SK-N-SH treated with all-trans-retinoic acid at 6 μM for 48 hours (cell line): ENCODE measurements around the gene SVOP.

ENCODE experiments used
- ATAC-seq: fragments of 200-7000 bp; cut with Tn5 transposase; 3 replicates; pipeline ENCODE4 v1.9.1; 2020; ENCODE audit warnings: mild to moderate bottlenecking, moderate library complexity
- ARNTL ChIP-seq: fragments of 450-650 bp; formaldehyde crosslinking; IDR thresholded peaks from 2 replicates; pipeline ENCODE4 v1.5.0; 2020; ENCODE audit warnings: low read depth, mild to moderate bottlenecking, moderate library complexity, borderline replicate concordance
- BACH2 ChIP-seq: fragments of 250-450 bp; sonication (Bioruptor Pico); IDR thresholded peaks from 2 replicates; pipeline ENCODE4 v1.9.0; 2021; ENCODE audit warnings: mild to moderate bottlenecking, borderline replicate concordance
- CSDC2 ChIP-seq: fragments of 250-450 bp; sonication (Bioruptor Pico); IDR thresholded peaks from 2 replicates; pipeline ENCODE4 v1.5.0; 2020; ENCODE audit warnings: mild to moderate bottlenecking, moderate library complexity
- CSRNP3 ChIP-seq: fragments of 250-450 bp; sonication (Bioruptor Pico); IDR thresholded peaks from 2 replicates; pipeline ENCODE4 v1.5.1; 2021; ENCODE audit warnings: mild to moderate bottlenecking, moderate library complexity
- ESRRG ChIP-seq: fragments of 250-450 bp; sonication (Bioruptor Pico); IDR thresholded peaks from 2 replicates; pipeline ENCODE4 v1.6.1; 2021; ENCODE audit warnings: mild to moderate bottlenecking
- GLIS3 ChIP-seq: fragments of 250-450 bp; sonication (Bioruptor Pico); IDR thresholded peaks from 2 replicates; pipeline ENCODE4 v1.5.0; 2020; ENCODE audit warnings: mild to moderate bottlenecking, moderate library complexity
- ISL1 ChIP-seq: fragments of 250-450 bp; sonication (Bioruptor Pico); IDR thresholded peaks from 2 replicates; pipeline ENCODE4 v2.1.2; 2022; ENCODE audit warnings: mild to moderate bottlenecking, moderate library complexity
- PATZ1 ChIP-seq: fragments of 250-450 bp; sonication (Bioruptor Pico); IDR thresholded peaks from 2 replicates; pipeline ENCODE4 v1.8.0; 2020; ENCODE audit warnings: mild to moderate bottlenecking, moderate library complexity, borderline replicate concordance
- POU6F1 ChIP-seq: fragments of 250-450 bp; sonication (Bioruptor Pico); IDR thresholded peaks from 2 replicates; pipeline ENCODE4 v1.8.0; 2021; ENCODE audit warnings: low read depth, mild to moderate bottlenecking, moderate library complexity, borderline replicate concordance
- PPARA ChIP-seq: fragments of 250-450 bp; sonication (Bioruptor Pico); IDR thresholded peaks from 2 replicates; pipeline ENCODE4 v1.5.0; 2020; ENCODE audit warnings: mild to moderate bottlenecking, borderline replicate concordance
- RARB ChIP-seq: fragments of 250-450 bp; sonication (Bioruptor Pico); IDR thresholded peaks from 2 replicates; pipeline ENCODE4 v1.8.0; 2021; ENCODE audit warnings: mild to moderate bottlenecking, moderate library complexity
- SNAI2 ChIP-seq: fragments of 250-450 bp; sonication (Bioruptor Pico); IDR thresholded peaks from 2 replicates; pipeline ENCODE4 v1.5.0; 2020; ENCODE audit warnings: mild to moderate bottlenecking, moderate library complexity
- TCF4 ChIP-seq: fragments of 250-450 bp; sonication (Bioruptor Pico); IDR thresholded peaks from 2 replicates; pipeline ENCODE4 v1.8.0; 2021; ENCODE audit warnings: mild to moderate bottlenecking, moderate library complexity, borderline replicate concordance
- TOX ChIP-seq: fragments of 250-450 bp; sonication (Bioruptor Pico); IDR thresholded peaks from 2 replicates; pipeline ENCODE4 v1.8.0; 2021; ENCODE audit warnings: mild to moderate bottlenecking, moderate library complexity, borderline replicate concordance
- ZC3H10 ChIP-seq: fragments of 250-450 bp; sonication (Bioruptor Pico); IDR thresholded peaks from 2 replicates; pipeline ENCODE4 v1.5.1; 2021; ENCODE audit warnings: mild to moderate bottlenecking, moderate library complexity
- ZFP3 ChIP-seq: fragments of 250-450 bp; sonication (Bioruptor Pico); IDR thresholded peaks from 2 replicates; pipeline ENCODE4 v1.5.0; 2020; ENCODE audit warnings: mild to moderate bottlenecking, moderate library complexity
- ZFP30 ChIP-seq: fragments of 450-650 bp; formaldehyde crosslinking; IDR thresholded peaks from 2 replicates; pipeline ENCODE4 v1.5.0; 2022; ENCODE audit warnings: mild to moderate bottlenecking, moderate library complexity
- ZNF565 ChIP-seq: fragments of 450-650 bp; formaldehyde crosslinking; conservative IDR thresholded peaks from 2 replicates; pipeline ENCODE4 v1.5.0; 2020; ENCODE audit warnings: low read depth, mild to moderate bottlenecking, moderate library complexity
- ZNF70 ChIP-seq: fragments of 450-650 bp; formaldehyde crosslinking; IDR thresholded peaks from 2 replicates; pipeline ENCODE4 v1.5.0; 2020; ENCODE audit warnings: mild to moderate bottlenecking, moderate library complexity
- ZNF8 ChIP-seq: fragments of 450-650 bp; formaldehyde crosslinking; IDR thresholded peaks from 2 replicates; pipeline ENCODE4 v1.5.0; 2020; ENCODE audit warnings: mild to moderate bottlenecking, moderate library complexity
- TF ChIP-seq, protein P1 (sequence below): fragments of 250-450 bp; sonication (Bioruptor Pico); IDR thresholded peaks from 2 replicates; pipeline ENCODE4 v1.5.0; 2020; ENCODE audit warnings: mild to moderate bottlenecking, moderate library complexity
- TF ChIP-seq, protein P2 (sequence below): fragments of 250-450 bp; sonication (Bioruptor Pico); IDR thresholded peaks from 2 replicates; pipeline ENCODE4 v1.5.1; 2020; ENCODE audit warnings: low read depth, mild to moderate bottlenecking, moderate library complexity

Gene SVOP

DNA sequence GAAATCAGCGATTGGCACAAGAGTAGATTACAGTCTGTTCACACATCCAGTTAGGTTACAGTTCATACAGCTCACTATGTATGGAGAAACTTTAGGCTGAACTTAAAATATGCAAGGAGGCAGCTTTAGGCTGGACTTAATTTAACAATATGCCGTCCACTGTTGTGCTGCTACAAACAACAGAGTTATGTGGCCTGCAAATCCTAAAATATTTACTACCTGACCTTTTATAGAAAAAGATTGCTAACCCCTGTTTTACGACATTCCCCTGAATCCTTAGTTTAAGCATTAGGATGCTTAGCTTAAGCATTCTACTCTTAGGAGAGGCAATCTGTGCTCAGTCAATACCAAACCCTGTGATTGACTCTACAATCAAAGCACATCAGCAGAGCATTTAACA lies 90.1 kb downstream of the SVOP start:
- ATAC-seq = no peak
- TF ChIP-seq PATZ1 (CRISPR knock-in tag) = no peak
- TF ChIP-seq BACH2 (CRISPR knock-in tag) = no peak
- no peak for TF ChIP-seq ARNTL (CRISPR knock-in tag)
- TF ChIP-seq ZFP3 (CRISPR knock-in tag) = no peak
- TF ChIP-seq ZNF70 = no peak
- TF ChIP-seq ZNF8 (CRISPR knock-in tag) = no peak
- TF ChIP-seq SNAI2 (CRISPR knock-in tag) = no peak
- TF ChIP-seq TCF4 = no peak
- TF ChIP-seq ESRRG (CRISPR knock-in tag) = no peak
- TF ChIP-seq, protein P1, sequence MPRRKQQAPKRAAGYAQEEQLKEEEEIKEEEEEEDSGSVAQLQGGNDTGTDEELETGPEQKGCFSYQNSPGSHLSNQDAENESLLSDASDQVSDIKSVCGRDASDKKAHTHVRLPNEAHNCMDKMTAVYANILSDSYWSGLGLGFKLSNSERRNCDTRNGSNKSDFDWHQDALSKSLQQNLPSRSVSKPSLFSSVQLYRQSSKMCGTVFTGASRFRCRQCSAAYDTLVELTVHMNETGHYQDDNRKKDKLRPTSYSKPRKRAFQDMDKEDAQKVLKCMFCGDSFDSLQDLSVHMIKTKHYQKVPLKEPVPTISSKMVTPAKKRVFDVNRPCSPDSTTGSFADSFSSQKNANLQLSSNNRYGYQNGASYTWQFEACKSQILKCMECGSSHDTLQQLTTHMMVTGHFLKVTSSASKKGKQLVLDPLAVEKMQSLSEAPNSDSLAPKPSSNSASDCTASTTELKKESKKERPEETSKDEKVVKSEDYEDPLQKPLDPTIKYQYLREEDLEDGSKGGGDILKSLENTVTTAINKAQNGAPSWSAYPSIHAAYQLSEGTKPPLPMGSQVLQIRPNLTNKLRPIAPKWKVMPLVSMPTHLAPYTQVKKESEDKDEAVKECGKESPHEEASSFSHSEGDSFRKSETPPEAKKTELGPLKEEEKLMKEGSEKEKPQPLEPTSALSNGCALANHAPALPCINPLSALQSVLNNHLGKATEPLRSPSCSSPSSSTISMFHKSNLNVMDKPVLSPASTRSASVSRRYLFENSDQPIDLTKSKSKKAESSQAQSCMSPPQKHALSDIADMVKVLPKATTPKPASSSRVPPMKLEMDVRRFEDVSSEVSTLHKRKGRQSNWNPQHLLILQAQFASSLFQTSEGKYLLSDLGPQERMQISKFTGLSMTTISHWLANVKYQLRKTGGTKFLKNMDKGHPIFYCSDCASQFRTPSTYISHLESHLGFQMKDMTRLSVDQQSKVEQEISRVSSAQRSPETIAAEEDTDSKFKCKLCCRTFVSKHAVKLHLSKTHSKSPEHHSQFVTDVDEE = no peak
- TF ChIP-seq ZC3H10 (CRISPR knock-in tag) = no peak

DNA sequence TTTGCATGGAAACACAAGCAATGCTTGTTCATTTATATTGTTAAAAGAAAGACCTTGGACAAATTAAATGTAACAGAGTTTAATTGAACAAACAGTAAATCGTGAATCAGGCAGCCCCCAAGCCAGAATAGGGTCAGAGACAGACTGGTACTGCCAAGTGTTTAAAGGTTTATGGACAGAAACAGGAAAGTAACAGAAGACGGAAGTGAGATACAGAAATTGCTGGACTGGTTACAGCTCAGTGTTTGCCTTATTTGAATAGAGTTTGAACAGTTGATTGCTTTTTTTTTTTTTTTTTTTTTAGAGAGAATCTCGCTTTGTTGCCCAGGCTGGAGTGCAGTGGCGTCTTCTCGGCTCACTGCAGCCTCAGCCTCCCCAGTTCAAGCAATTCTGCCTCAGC lies 90.7 kb downstream of the SVOP start:
- no peak for ATAC-seq
- TF ChIP-seq ESRRG (CRISPR knock-in tag) = no peak
- TF ChIP-seq TCF4 = no peak
- no peak for TF ChIP-seq ISL1 (CRISPR knock-in tag)
- TF ChIP-seq GLIS3 = no peak
- no peak for TF ChIP-seq CSDC2 (CRISPR knock-in tag)
- TF ChIP-seq ZFP3 (CRISPR knock-in tag) = no peak
- TF ChIP-seq ARNTL (CRISPR knock-in tag) = no peak
- no peak for TF ChIP-seq TOX (CRISPR knock-in tag)
- no peak for TF ChIP-seq ZNF70

DNA sequence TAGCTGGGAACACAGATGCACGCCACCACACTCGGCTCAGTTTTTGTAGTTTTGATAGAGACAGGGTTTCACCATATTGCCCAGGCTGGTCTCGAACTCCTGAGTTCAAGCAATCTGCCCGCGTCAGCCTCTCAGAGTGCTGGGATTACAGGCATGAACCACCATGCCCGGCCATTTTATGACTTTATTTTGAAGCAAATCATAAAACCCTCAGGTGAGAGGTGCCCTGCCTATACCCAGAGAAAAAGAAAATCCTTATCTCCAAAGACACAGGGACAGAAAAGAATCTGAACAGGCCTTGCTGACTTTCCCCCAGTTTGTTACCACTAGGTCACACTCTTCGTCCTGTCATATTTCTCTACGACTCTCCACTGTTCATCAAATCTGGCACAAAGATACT lies 92.2 kb downstream of the SVOP start:
- no peak for ATAC-seq
- no peak for TF ChIP-seq ISL1 (CRISPR knock-in tag)
- TF ChIP-seq ZFP30 = no peak
- no peak for TF ChIP-seq PATZ1 (CRISPR knock-in tag)
- TF ChIP-seq BACH2 (CRISPR knock-in tag) = no peak
- no peak for TF ChIP-seq ZNF8 (CRISPR knock-in tag)
- TF ChIP-seq GLIS3 = no peak
- no peak for TF ChIP-seq ZNF70
- no peak for TF ChIP-seq RARB (CRISPR knock-in tag)
- TF ChIP-seq, protein P2, sequence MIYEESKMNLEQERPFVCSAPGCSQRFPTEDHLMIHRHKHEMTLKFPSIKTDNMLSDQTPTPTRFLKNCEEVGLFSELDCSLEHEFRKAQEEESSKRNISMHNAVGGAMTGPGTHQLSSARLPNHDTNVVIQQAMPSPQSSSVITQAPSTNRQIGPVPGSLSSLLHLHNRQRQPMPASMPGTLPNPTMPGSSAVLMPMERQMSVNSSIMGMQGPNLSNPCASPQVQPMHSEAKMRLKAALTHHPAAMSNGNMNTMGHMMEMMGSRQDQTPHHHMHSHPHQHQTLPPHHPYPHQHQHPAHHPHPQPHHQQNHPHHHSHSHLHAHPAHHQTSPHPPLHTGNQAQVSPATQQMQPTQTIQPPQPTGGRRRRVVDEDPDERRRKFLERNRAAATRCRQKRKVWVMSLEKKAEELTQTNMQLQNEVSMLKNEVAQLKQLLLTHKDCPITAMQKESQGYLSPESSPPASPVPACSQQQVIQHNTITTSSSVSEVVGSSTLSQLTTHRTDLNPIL (CRISPR knock-in tag) = no peak
- TF ChIP-seq POU6F1 (CRISPR knock-in tag) = no peak
- no peak for TF ChIP-seq ZNF565 (CRISPR knock-in tag)
- TF ChIP-seq ZFP3 (CRISPR knock-in tag) = no peak
- no peak for TF ChIP-seq CSRNP3 (CRISPR knock-in tag)
- TF ChIP-seq PPARA (CRISPR knock-in tag) = no peak
- no peak for TF ChIP-seq ZC3H10 (CRISPR knock-in tag)
- TF ChIP-seq ARNTL (CRISPR knock-in tag) = no peak
- no peak for TF ChIP-seq SNAI2 (CRISPR knock-in tag)
